PC-9 (cell line): ENCODE measurements around the gene FBXO2. TPM values are rescaled to one million over a fixed set of nuclear protein-coding genes. Genes with fewer than 3 reads are reported as not detected.

Experiments
- BruUV-seq: library from RNA; stranded (reverse); fragments of 400-500 nt; replicated peaks from 2 replicates; lab custom pipeline; 2021; lab: Mats Ljungman, UMichigan
- CTCF ChIA-PET: fragments of 300-600 bp; sonication (Branson Sonifier 250); formaldehyde crosslinking; loops from one replicate; lab custom pipeline; 2022; ENCODE audit warnings: antibody characterized with exemption; lab: Charles Lee
- POLR2A ChIA-PET: fragments of 300-600 bp; sonication (Branson Sonifier 250); formaldehyde crosslinking; loops from one replicate; lab custom pipeline; 2022; ENCODE audit warnings: antibody characterized with exemption; ENCODE audit not compliant: unreplicated experiment; lab: Charles Lee
- DNase-seq, 2 experiments: peaks; one replicate each; pipeline versions ENCODE4 v3.0.0 to v3.0.0-alpha.2; 2015 to 2022; ENCODE audit warnings: mixed read lengths in 1 of 2
- H2AFZ ChIP-seq: fragments of 200-600 bp; sonication (generic); 2 replicates; pipeline ENCODE4 v1.8.1; 2017; ENCODE audit warnings: antibody characterized with exemption
- H3F3A ChIP-seq: fragments of 200-600 bp; sonication (generic); 2 replicates; pipeline ENCODE4 v1.8.1; 2017; ENCODE audit warnings: antibody characterized with exemption, mild to moderate bottlenecking, low read depth; ENCODE audit not compliant: insufficient read depth
- H3K27ac ChIP-seq: fragments of 200-600 bp; sonication (generic); 2 replicates; pipeline ENCODE4 v1.6.1; 2016; ENCODE audit warnings: mixed run types
- H3K27me3 ChIP-seq: fragments of 200-600 bp; sonication (generic); 2 replicates; pipeline ENCODE4 v1.6.1; 2016; ENCODE audit warnings: low read depth, mixed run types; ENCODE audit not compliant: insufficient read depth
- H3K36me3 ChIP-seq: fragments of 200-600 bp; sonication (generic); 2 replicates; pipeline ENCODE4 v1.6.1; 2016; ENCODE audit warnings: low read depth, mixed run types
- H3K4me1 ChIP-seq: fragments of 200-600 bp; sonication (generic); replicated peaks from 2 replicates; pipeline ENCODE4 v1.6.1; 2016; ENCODE audit warnings: mixed run types; ENCODE audit not compliant: insufficient read depth
- H3K4me2 ChIP-seq: fragments of 200-600 bp; sonication (generic); 2 replicates; pipeline ENCODE4 v1.6.1; 2017; ENCODE audit warnings: mixed run types
- H3K4me3 ChIP-seq: fragments of 200-600 bp; sonication (generic); 2 replicates; pipeline ENCODE4 v1.6.1; 2016; ENCODE audit warnings: mixed run types
- H3K79me2 ChIP-seq: fragments of 200-600 bp; sonication (generic); 2 replicates; pipeline ENCODE4 v1.6.1; 2017; ENCODE audit warnings: low read depth, mixed run types
- H3K9me2 ChIP-seq: fragments of 200-600 bp; sonication (generic); 2 replicates; pipeline ENCODE4 v1.8.1; 2017; ENCODE audit warnings: mild to moderate bottlenecking; ENCODE audit not compliant: insufficient read depth
- H3K9me3 ChIP-seq: fragments of 200-600 bp; sonication (generic); 2 replicates; pipeline ENCODE4 v1.8.1; 2016; ENCODE audit warnings: low read depth; ENCODE audit not compliant: insufficient read depth
- H4K20me1 ChIP-seq: fragments of 200-600 bp; sonication (generic); 2 replicates; pipeline ENCODE4 v1.8.1; 2017; ENCODE audit not compliant: insufficient read depth
- CTCF ChIP-seq: fragments of 200-600 bp; sonication (generic); conservative IDR thresholded peaks from 2 replicates; pipeline ENCODE4 v1.6.1; 2017; ENCODE audit warnings: mixed run types, antibody characterized with exemption, mild to moderate bottlenecking, moderate library complexity
- EZH2 ChIP-seq: fragments of 200-600 bp; sonication (generic); IDR thresholded peaks from 2 replicates; pipeline ENCODE4 v1.8.0; 2017; ENCODE audit warnings: antibody characterized with exemption, low read depth
- intact Hi-C: fragments of 100-400 bp; cut with micrococcal nuclease; formaldehyde crosslinking; loops from one replicate; pipeline ENCODE4 v1.10.0; 2022; ENCODE audit not compliant: unreplicated experiment
- total RNA-seq: library from RNA; stranded (reverse); gene quantifications from 2 replicates; pipeline ENCODE4 v1.2.3, GENCODE V29; 2021

FBXO2 gene
- total RNA-seq, 1 experiment from 2014 or later: 40.3 TPM

DNA sequence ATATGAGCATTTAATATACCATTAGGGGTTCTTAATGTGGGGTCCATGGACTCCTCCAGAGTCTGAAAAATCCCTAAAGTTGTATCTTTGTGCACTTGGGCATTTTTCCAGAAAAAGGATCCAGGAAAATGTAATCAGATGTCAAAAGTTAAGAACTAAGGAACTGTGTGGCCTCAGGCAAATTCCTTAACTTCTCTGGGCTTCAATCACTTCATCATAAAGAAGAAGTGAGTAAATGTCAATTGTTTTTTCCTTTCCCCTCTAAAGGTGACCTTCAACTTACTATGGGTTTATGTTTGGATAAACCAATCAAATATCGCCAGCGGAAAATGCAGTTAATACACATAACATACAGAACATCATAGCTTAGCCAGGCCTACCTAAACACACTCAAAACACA, 24.2 kb upstream of the FBXO2 start:
- Histone ChIP-seq H3K4me3 (no peak overlapping the region), H3K4me2 (no peak overlapping the region), H3K36me3 (no peaks in the 10 kb centered on the region), H3F3A (no peaks in the 10 kb centered on the region), H3K9me3 (no peaks in the 10 kb centered on the region), H3K9me2 (no peaks in the 10 kb centered on the region), H3K27ac (no peak overlapping the region), H4K20me1 (no peaks in the 10 kb centered on the region), H3K27me3 (no peaks in the 10 kb centered on the region), H3K79me2 (no peaks in the 10 kb centered on the region), H3K4me1 (no peaks in the 10 kb centered on the region), H2AFZ (no peak overlapping the region)
- TF ChIP-seq EZH2 (no peak), CTCF (no peak)
- intact Hi-C loops: no loop called here
- CTCF ChIA-PET: no interaction called here
- POLR2A ChIA-PET: no interaction called here
- BruUV-seq: no TSS peak
- DNase-seq: no peak

DNA sequence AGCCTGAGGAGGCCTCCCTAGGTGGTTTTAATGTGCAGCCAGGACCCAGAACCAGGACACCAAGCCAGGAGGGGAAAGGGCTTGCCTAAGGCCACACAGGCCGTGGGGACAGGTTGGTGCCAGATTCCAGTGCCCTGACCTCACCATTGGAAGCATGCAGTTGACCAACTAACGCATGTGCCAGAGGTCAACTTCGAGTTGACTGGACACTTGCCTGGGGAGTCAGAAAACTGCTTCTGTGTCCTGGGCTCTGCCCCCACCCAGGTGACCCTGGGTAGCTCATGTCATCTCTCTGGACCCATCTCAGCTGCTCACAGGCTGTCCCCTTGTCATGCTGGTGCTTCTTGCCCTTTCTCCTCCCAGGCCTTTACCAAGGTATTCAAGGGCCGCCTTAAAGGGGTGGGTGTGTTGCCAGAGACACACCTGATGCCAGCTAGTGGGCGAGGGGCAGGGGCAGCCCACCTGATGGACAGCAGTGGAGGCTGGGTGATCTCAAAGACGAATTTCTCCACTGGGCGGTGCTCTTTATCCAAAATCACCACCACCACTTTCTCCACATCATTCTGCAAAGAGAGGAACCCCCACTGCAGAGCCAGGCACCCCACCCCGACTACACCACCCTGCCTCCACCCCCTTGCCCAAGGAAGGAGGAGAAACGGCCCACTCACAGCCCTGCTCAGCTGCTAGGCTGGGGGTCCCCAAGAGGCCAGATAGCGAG, 22.3 kb upstream of the FBXO2 start:
- no peak overlapping the region for H3K27ac ChIP-seq
- no TSS peak for BruUV-seq
- ChIA-PET POLR2A (no interaction called here), CTCF (no interaction called here)
- TF ChIP-seq CTCF (no peak), EZH2 (no peak)
- no peaks in the 10 kb centered on the region for H3K9me3 ChIP-seq
- no peaks in the 10 kb centered on the region for H3F3A ChIP-seq
- H3K9me2 ChIP-seq: no peaks in the 10 kb centered on the region
- intact Hi-C loops: no loop called here
- H4K20me1 ChIP-seq: no peaks in the 10 kb centered on the region
- no peak overlapping the region for H3K4me3 ChIP-seq
- no peaks in the 10 kb centered on the region for H3K36me3 ChIP-seq
- no peaks in the 10 kb centered on the region for H3K4me1 ChIP-seq
- no peak overlapping the region for H3K4me2 ChIP-seq
- DNase-seq: no peak
- H2AFZ ChIP-seq: no peak overlapping the region
- no peaks in the 10 kb centered on the region for H3K27me3 ChIP-seq
- no peaks in the 10 kb centered on the region for H3K79me2 ChIP-seq

- Histone ChIP-seq H3K4me1 (no peaks in the 10 kb centered on the region), H3K4me2 (no peak overlapping the region), H3K27ac (no peak overlapping the region), H3K4me3 (no peak overlapping the region), H4K20me1 (no peaks in the 10 kb centered on the region), H3K36me3 (no peaks in the 10 kb centered on the region), H3F3A (no peaks in the 10 kb centered on the region), H3K79me2 (no peaks in the 10 kb centered on the region), H3K27me3 (no peaks in the 10 kb centered on the region), H3K9me3 (no peaks in the 10 kb centered on the region), H3K9me2 (no peaks in the 10 kb centered on the region), H2AFZ (no peak overlapping the region)
- no peak for DNase-seq
- TF ChIP-seq CTCF: no peak
- no peak for TF ChIP-seq EZH2
- POLR2A ChIA-PET: no interaction called here
- BruUV-seq: no TSS peak
- intact Hi-C loops: no loop called here
- CTCF ChIA-PET: no interaction called here
Observed at GRCh38 chr1:11675325-11675724, 21.1 kb upstream of the FBXO2 start.
